Neutrophil (primary cell): ENCODE results near the gene ZBTB12.
"Not testable (repeated sequence)": the region's sequence is repeated elsewhere in the genome, so short reads cannot be mapped to it uniquely, and the experiment has no call there.

Experiments used
- H3K27ac ChIP-seq: fragments of 200-600 bp; sonication (generic); 2 replicates; pipeline ENCODE4 v1.5.1; 2016; ENCODE audit warnings: mild to moderate bottlenecking, moderate library complexity
- H3K27me3 ChIP-seq: fragments of 200-600 bp; sonication (generic); 2 replicates; pipeline ENCODE4 v1.6.0; 2016; ENCODE audit warnings: mild to moderate bottlenecking
- H3K36me3 ChIP-seq: fragments of 200-600 bp; sonication (generic); 2 replicates; pipeline ENCODE4 v1.5.1; 2017
- H3K4me1 ChIP-seq, 2 experiments: fragments of 200-600 bp in 1 of 2; sonication (generic) in 1 of 2; 1 replicate in 1 of 2; 2 replicates in 1 of 2; pipeline versions ENCODE4 v1.5.1 to v1.6.1; 2013 to 2016; ENCODE audit warnings: low read depth in 1 of 2, low read length in 1 of 2, mild to moderate bottlenecking in 1 of 2, moderate library complexity in 1 of 2; ENCODE audit not compliant: control insufficient read depth in 1 of 2, insufficient read depth in 1 of 2
- H3K4me3 ChIP-seq, 2 experiments: fragments of 200-600 bp in 1 of 2; sonication (generic) in 1 of 2; 1 replicate in 1 of 2; 2 replicates in 1 of 2; pipeline ENCODE4 v1.5.1; 2013 to 2016; ENCODE audit warnings: low read depth in 1 of 2, low read length in 1 of 2, mild to moderate bottlenecking in 1 of 2, moderate library complexity in 1 of 2
- H3K9me3 ChIP-seq: fragments of 200-600 bp; sonication (generic); 2 replicates; pipeline ENCODE4 v1.5.1; 2016
- CTCF ChIP-seq: fragments of 200-600 bp; sonication (generic); IDR thresholded peaks from 2 replicates; pipeline ENCODE4 v1.5.1; 2016; ENCODE audit warnings: antibody characterized with exemption

Gene ZBTB12

DNA sequence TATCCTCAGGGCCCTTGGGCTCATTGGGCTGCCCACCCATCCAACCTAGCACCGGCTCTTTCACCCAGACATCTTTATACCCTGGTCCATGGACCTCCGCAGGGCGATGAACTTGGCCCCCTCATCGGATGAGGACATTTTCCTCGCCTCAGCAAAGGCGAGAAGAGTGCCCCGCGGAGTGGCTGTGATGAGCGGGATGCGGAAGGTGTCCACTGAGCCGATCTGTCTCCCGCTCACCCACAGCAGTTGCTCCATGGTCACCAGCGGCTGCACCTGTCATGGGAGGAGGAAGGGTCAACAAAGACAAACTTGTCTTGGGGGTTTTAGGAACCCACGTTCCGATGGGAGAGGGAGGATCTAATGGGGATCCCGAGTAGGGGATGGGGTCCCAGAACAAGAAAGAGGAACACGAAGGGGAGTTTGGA, 40.0 kb downstream of the ZBTB12 start:
- Histone ChIP-seq H3K36me3 (peaks cover 40% of the 10 kb centered on the region), H3K27me3 (no peaks in the 10 kb centered on the region), H3K27ac (peak overlapping the region; percentile 84), H3K4me1 (peaks cover 22% of the 10 kb centered on the region in 2 experiments), H3K9me3 (no peaks in the 10 kb centered on the region), H3K4me3 (peak overlapping the region; percentile 81 to 97)
- no peak for TF ChIP-seq CTCF

DNA sequence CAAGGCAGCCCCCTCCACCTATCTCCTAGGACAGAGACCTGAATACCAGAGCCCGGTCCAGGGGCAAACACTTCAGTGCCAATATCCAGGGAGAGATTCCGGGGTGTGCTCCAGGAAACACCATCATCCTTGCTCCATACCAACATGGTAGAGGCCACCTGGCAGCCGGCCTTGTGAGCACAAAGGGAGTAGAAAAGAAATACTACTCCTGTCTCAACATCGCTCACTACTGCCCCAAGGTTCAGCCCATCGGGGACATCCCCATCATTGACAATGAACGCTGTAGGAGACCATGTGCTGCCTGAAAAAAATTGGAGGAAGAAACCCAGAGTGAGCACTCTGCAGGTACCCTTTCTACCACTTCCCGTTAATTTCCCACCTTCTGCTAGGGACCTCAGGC, 40.7 kb downstream of the ZBTB12 start:
- H3K4me3 ChIP-seq: no peak overlapping the region
- peaks cover 40% of the 10 kb centered on the region for H3K36me3 ChIP-seq
- peak overlapping the region; percentile 84 for H3K27ac ChIP-seq
- TF ChIP-seq CTCF: no peak
- H3K27me3 ChIP-seq: no peaks in the 10 kb centered on the region
- no peaks in the 10 kb centered on the region for H3K9me3 ChIP-seq
- H3K4me1 ChIP-seq: peaks cover 22% of the 10 kb centered on the region in 2 experiments

DNA sequence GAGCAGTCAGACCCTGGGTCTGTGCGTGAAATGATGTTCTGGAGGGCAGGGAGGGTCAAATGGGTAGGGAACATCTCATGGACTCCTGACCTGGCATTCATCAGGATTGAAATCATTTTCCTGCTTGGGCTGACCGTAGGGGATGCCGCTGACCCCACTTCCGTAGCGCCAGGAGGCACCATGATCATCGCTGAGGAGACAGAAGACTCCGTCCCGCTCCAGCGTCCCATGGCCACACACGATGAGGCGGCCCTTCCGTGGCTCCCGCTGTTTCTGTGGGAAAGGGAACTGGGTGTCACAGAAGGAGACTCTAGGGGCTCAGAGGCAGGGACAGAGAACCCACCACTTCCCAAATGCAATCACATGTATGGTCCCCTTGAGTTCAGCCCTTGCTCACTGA, 41.5 kb downstream of the ZBTB12 start:
- Histone ChIP-seq H3K27ac (no peak overlapping the region), H3K4me3 (no peak overlapping the region), H3K36me3 (peaks cover 40% of the 10 kb centered on the region), H3K9me3 (no peaks in the 10 kb centered on the region), H3K27me3 (no peaks in the 10 kb centered on the region), H3K4me1 (peaks cover 22% of the 10 kb centered on the region in 2 experiments)
- TF ChIP-seq CTCF: no peak

GRCh38 chr6:31859923-31860322, 42.0 kb downstream of the ZBTB12 start:
- Histone ChIP-seq H3K9me3 (no peaks in the 10 kb centered on the region), H3K27ac (no peak overlapping the region), H3K4me1 (peaks cover 22% of the 10 kb centered on the region in 2 experiments), H3K36me3 (peaks cover 40% of the 10 kb centered on the region), H3K4me3 (no peak overlapping the region), H3K27me3 (no peaks in the 10 kb centered on the region)
- no peak for TF ChIP-seq CTCF

DNA sequence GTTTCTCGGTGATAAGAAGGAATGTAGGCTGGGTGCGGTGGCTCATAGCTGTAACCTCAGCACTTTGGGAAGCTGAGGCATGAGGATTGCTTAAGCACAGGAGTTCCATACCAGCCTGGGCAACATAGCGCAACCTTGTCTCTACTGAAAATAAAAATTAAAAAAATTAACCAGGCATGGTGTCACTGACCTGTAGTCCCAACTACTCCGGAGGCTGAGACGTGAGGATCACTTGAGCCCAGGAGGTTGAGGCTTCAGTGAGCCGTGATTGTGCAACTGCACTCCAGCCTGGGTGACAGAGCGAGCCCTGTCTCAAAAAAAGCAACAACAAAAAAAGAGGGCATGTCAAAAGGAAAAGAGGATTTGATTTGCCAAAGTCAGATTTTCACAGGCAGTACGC, 43.2 kb downstream of the ZBTB12 start:
- no peak overlapping the region for H3K27ac ChIP-seq
- peaks cover 40% of the 10 kb centered on the region for H3K36me3 ChIP-seq
- TF ChIP-seq CTCF: no peak
- peaks cover 16 to 17% of the 10 kb centered on the region in 2 experiments for H3K4me1 ChIP-seq
- no peak overlapping the region for H3K4me3 ChIP-seq
- no peaks in the 10 kb centered on the region for H3K27me3 ChIP-seq
- H3K9me3 ChIP-seq: no peaks in the 10 kb centered on the region

- H3K4me1 ChIP-seq, H3K4me3 ChIP-seq, H3K27ac ChIP-seq, H3K9me3 ChIP-seq, H3K27me3 ChIP-seq: not testable (repeated sequence)
- H3K36me3 ChIP-seq: peaks cover 40% of the 10 kb centered on the region
Measured at GRCh38 chr6:31857774-31858173, 44.1 kb downstream of the ZBTB12 start.

GRCh38 chr6:31851980-31852718, 49.7 kb downstream of the ZBTB12 start:
- not testable (repeated sequence) for H3K36me3 ChIP-seq, H3K27me3 ChIP-seq, H3K27ac ChIP-seq, H3K4me3 ChIP-seq, H3K4me1 ChIP-seq, H3K9me3 ChIP-seq
